GM12865 (cell line): ENCODE measurements around the gene LYRM4.
A peak's percentile ranks its signal among the peaks of the same experiment; 100 is the strongest.

Experiments used
- DNase-seq: peaks from one replicate; pipeline ENCODE4 v3.0.0; 2010; ENCODE audit warnings: low read depth
- H3K4me3 ChIP-seq: 2 replicates; pipeline ENCODE4 v1.5.1; 2011; ENCODE audit warnings: mild to moderate bottlenecking, low read depth, low read length, control low read depth
- TF ChIP-seq, protein P1 (sequence below): IDR thresholded peaks from 2 replicates; pipeline ENCODE4 v1.5.1; 2011; ENCODE audit warnings: low read length, control low read depth, low read depth, inconsistent platforms; ENCODE audit not compliant: insufficient read depth; ENCODE audit errors: missing control alignments

Gene LYRM4

GRCh38 chr6:5290097-5290496 is 29.3 kb upstream of the LYRM4 start:
- TF ChIP-seq, protein P1, sequence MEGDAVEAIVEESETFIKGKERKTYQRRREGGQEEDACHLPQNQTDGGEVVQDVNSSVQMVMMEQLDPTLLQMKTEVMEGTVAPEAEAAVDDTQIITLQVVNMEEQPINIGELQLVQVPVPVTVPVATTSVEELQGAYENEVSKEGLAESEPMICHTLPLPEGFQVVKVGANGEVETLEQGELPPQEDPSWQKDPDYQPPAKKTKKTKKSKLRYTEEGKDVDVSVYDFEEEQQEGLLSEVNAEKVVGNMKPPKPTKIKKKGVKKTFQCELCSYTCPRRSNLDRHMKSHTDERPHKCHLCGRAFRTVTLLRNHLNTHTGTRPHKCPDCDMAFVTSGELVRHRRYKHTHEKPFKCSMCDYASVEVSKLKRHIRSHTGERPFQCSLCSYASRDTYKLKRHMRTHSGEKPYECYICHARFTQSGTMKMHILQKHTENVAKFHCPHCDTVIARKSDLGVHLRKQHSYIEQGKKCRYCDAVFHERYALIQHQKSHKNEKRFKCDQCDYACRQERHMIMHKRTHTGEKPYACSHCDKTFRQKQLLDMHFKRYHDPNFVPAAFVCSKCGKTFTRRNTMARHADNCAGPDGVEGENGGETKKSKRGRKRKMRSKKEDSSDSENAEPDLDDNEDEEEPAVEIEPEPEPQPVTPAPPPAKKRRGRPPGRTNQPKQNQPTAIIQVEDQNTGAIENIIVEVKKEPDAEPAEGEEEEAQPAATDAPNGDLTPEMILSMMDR, result no peak
- no peak overlapping the region for H3K4me3 ChIP-seq
- DNase-seq, result peak; percentile 29

DNA sequence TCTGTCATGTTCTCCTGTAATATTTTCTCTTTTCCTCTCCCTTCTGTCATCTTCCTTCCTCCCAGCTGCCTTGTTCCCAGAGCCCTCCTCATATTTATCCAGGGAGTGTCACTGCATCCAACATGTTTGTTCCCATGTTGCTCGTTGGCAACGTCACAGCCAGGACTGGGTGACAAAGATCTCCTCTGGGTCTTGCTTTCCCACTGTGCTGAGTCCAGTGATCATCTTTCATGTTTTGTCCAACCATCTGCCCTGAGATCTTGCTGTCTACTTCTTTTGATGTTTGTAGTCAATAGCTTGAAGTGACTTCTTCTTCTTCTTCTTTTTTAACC is 27.2 kb upstream of the LYRM4 start:
- TF ChIP-seq, protein P1, result no peak
- H3K4me3 ChIP-seq, result peak overlapping the region; percentile 13; the same call in 1 of the 2 replicates
- DNase-seq, result no peak

GRCh38 chr6:5287205-5287965 is 26.6 kb upstream of the LYRM4 start:
- TF ChIP-seq, protein P1, result no peak
- H3K4me3 ChIP-seq, result peak overlapping the region; percentile 13
- DNase-seq, result peak; percentile 40

GRCh38 chr6:5286780-5287179 is 26.0 kb upstream of the LYRM4 start:
- peak; percentile 70 for DNase-seq
- peak overlapping the region; percentile 13 for H3K4me3 ChIP-seq
- TF ChIP-seq, protein P1, result no peak

DNA sequence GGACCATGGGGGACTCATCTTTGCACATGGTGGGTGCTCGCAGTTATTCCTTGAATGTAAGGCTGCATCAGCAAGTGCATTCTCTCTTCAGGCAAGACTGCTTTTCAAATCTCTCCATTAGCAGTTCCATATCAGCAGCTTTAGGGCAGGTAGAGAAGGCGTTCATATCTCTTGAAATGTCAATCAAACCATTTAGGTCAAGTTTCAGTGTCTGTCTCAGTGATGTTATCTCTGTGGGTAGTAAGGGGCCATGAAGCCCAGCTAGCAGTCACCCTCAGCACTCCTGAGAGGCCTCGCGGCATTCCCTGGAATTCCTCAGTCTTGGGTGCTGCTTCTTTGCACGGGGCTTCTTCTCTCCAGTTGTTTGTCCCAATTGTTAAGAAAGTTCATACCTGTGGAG is 24.8 kb upstream of the LYRM4 start:
- no peak for DNase-seq
- TF ChIP-seq, protein P1, result no peak
- no peak overlapping the region for H3K4me3 ChIP-seq

DNA sequence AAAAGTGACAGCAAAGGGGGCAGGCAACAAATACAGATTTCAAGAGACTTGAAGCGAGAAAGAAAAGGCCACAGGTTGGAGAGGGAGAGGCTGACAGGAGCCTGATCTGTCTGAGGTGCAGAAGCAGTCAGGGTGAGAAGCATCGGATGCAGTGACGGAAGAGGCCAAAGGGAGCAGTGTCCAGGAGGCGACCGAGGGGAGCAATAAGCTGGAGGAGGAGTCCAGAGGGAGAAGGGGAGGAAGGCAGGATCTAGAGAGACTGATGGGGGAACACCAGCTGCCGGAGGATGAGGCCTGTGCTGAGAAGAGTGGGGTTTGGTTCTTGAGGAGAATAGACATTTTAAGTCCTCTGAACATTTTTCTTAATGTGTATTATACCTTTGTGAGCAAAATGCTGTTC is 24.3 kb upstream of the LYRM4 start:
- no peak overlapping the region for H3K4me3 ChIP-seq
- TF ChIP-seq, protein P1, result no peak

GRCh38 chr6:5282191-5282623 is 21.5 kb upstream of the LYRM4 start:
- TF ChIP-seq, protein P1, result no peak
- no peak overlapping the region for H3K4me3 ChIP-seq
- DNase-seq, result no peak

More for the DNA sequence above, 24.3 kb upstream of the LYRM4 start:
- no peak for DNase-seq
